Measurements from ENCODE around the gene MAN2A1.

DNA sequence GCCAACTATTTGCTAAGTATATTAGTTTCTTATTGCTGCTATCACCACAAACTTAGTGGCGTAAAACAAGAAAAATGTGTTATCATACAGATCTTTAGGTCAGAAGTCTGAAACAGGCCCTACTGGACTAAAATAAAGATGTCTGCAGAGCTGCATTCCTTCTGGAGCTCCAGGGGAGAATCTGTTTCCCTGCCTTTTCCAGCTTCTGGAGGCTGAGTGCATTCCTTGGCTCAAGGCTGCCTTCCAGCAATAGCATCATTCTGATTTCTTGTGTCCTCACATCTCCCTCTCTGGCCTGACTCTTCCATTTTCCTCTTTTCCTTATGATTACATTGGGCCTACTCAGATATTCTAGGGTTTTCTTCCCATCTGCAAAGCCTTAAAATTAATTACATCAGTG, 15.9 kb downstream of the MAN2A1 start:
- TF ChIP-seq SIN3A (IDR thresholded peaks at IDR 0.05; ENCODE audit: borderline replicate concordance, insufficient read depth, low read length): no peak
- no peak for TF ChIP-seq POLR2AphosphoS5 (IDR thresholded peaks at IDR 0.05; ENCODE audit: low read depth, low read length)
- TF ChIP-seq, protein P1, sequence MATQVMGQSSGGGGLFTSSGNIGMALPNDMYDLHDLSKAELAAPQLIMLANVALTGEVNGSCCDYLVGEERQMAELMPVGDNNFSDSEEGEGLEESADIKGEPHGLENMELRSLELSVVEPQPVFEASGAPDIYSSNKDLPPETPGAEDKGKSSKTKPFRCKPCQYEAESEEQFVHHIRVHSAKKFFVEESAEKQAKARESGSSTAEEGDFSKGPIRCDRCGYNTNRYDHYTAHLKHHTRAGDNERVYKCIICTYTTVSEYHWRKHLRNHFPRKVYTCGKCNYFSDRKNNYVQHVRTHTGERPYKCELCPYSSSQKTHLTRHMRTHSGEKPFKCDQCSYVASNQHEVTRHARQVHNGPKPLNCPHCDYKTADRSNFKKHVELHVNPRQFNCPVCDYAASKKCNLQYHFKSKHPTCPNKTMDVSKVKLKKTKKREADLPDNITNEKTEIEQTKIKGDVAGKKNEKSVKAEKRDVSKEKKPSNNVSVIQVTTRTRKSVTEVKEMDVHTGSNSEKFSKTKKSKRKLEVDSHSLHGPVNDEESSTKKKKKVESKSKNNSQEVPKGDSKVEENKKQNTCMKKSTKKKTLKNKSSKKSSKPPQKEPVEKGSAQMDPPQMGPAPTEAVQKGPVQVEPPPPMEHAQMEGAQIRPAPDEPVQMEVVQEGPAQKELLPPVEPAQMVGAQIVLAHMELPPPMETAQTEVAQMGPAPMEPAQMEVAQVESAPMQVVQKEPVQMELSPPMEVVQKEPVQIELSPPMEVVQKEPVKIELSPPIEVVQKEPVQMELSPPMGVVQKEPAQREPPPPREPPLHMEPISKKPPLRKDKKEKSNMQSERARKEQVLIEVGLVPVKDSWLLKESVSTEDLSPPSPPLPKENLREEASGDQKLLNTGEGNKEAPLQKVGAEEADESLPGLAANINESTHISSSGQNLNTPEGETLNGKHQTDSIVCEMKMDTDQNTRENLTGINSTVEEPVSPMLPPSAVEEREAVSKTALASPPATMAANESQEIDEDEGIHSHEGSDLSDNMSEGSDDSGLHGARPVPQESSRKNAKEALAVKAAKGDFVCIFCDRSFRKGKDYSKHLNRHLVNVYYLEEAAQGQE (IDR thresholded peaks at IDR 0.05; ENCODE audit: insufficient read depth in 1 of 2, low read depth in 2 of 2, low read length in 2 of 2): no peak

Data from PFSK-1 (cell line).